Ovary (tissue), 3 donors: ENCODE results near the gene GRWD1.

ENCODE experiments used
- CTCF ChIP-seq, 3 donors: fragments of 450-650 bp in 2 of 3; fragments of 200-600 bp in 1 of 3; IDR thresholded peaks; one replicate each; pipeline versions ENCODE4 v1.5.1 to v1.8.0; 2016 to 2022; ENCODE audit warnings: antibody characterized with exemption in 3 of 3, mild to moderate bottlenecking in 1 of 3
- EP300 ChIP-seq: sonication (generic); formaldehyde crosslinking; IDR thresholded peaks from one replicate; pipeline ENCODE4 v1.6.1; 2017; ENCODE audit warnings: antibody characterized with exemption
- POLR2A ChIP-seq: fragments of 450-650 bp; IDR thresholded peaks from one replicate; pipeline ENCODE4 v1.6.1; 2017; ENCODE audit warnings: antibody characterized with exemption, mild to moderate bottlenecking, moderate library complexity
- donor health status: DM: no; HTN: no; CAD: no.

GRCh38 chr19:48450441-48450840 is 4.7 kb downstream of the GRWD1 start:
- TF ChIP-seq CTCF (IDR thresholded peaks at IDR 0.05) (no peak), POLR2A (no peak), EP300 (no peak)
